Thymus (tissue), 11 donors: ENCODE measurements around the gene RAB7A. TPM values are rescaled to one million over a fixed set of nuclear protein-coding genes. Genes with fewer than 3 reads are reported as not detected.

Experiments used
- DNase-seq, 9 donors: peaks; one replicate each; pipeline ENCODE4 v3.0.0-alpha.2; 2013; ENCODE audit warnings: low spot score in 9 of 9, low read depth in 6 of 9, missing footprints in 1 of 9
- H3K27ac ChIP-seq, 2 donors: one replicate each; pipeline ENCODE4 v1.5.1; 2013; ENCODE audit warnings: control low read depth in 1 of 2, low read depth in 1 of 2, low read length in 1 of 2, mild to moderate bottlenecking in 1 of 2, moderate library complexity in 1 of 2
- H3K27me3 ChIP-seq, 2 donors: one replicate each; pipeline ENCODE4 v1.5.1; 2013; ENCODE audit warnings: low read length in 1 of 2; ENCODE audit not compliant: control insufficient read depth in 2 of 2, insufficient read depth in 1 of 2
- H3K36me3 ChIP-seq, 2 donors: one replicate each; pipeline ENCODE4 v1.5.1; 2013; ENCODE audit warnings: low read length in 1 of 2, mild to moderate bottlenecking in 1 of 2, moderate library complexity in 1 of 2; ENCODE audit not compliant: control insufficient read depth in 2 of 2, insufficient read depth in 2 of 2
- H3K4me1 ChIP-seq, 2 donors: one replicate each; pipeline ENCODE4 v1.5.1; 2013; ENCODE audit warnings: low read length in 2 of 2; ENCODE audit not compliant: control insufficient read depth in 2 of 2, insufficient read depth in 2 of 2
- H3K4me3 ChIP-seq, 2 donors: one replicate each; pipeline ENCODE4 v1.5.1; 2013; ENCODE audit warnings: low read length in 2 of 2, control low read depth in 1 of 2, mild to moderate bottlenecking in 1 of 2
- H3K9me3 ChIP-seq, 2 donors: one replicate each; pipeline ENCODE4 v1.5.1; 2013; ENCODE audit warnings: low read length in 1 of 2, mild to moderate bottlenecking in 1 of 2; ENCODE audit not compliant: control insufficient read depth in 2 of 2, insufficient read depth in 1 of 2
- WGBS: extraction: QIAGEN DNeasy Blood & Tissue Kit; methylation state at CpG from one replicate; pipeline ENCODE4 v1.1.7; 2013; 5-methylcytosine and 5-hydroxymethylcytosine counted together
- polyA plus RNA-seq: library from polyadenylated mRNA; stranded (reverse); fragments of 200-250 nt; gene quantifications from one replicate; pipeline ENCODE4 v1.2.3, GENCODE V29; 2013
- total RNA-seq: library from RNA; stranded (reverse); fragments of 120-200 nt; gene quantifications from one replicate; pipeline ENCODE4 v1.2.4, GENCODE V29; 2013
- donor health status: healthy.

Gene RAB7A
- total and polyA plus RNA-seq, 2 donors, result 42.9 to 167 TPM

DNA sequence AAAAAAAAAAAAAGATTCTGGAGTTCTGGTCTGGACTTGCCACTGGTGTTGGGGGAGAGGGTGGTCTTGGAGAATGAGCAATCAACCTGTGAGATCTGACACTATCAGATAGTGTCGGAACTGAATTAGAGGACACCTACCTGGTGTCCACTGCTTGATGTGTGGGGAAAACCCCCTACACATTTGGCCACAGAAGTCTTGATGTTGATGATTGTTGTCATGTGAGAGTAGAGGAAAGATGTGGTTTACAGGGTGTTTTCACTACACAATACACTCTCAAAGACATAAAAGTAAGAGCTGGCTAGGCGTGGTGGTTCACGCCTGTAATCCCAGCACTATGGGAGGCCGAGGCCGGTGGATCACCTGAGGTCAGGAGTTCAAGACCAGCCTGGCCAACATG is 36.9 kb upstream of the RAB7A start:
- Histone ChIP-seq H3K9me3 (no peaks in the 10 kb centered on the region), H3K27ac (no peak overlapping the region), H3K36me3 (no peaks in the 10 kb centered on the region), H3K27me3 (no peaks in the 10 kb centered on the region), H3K4me3 (no peak overlapping the region), H3K4me1 (peaks cover 4% of the 10 kb centered on the region in 2 donors)
- no peak for DNase-seq
- WGBS, result 98% methylated on average over 5 of the region's 5 CpGs

DNA sequence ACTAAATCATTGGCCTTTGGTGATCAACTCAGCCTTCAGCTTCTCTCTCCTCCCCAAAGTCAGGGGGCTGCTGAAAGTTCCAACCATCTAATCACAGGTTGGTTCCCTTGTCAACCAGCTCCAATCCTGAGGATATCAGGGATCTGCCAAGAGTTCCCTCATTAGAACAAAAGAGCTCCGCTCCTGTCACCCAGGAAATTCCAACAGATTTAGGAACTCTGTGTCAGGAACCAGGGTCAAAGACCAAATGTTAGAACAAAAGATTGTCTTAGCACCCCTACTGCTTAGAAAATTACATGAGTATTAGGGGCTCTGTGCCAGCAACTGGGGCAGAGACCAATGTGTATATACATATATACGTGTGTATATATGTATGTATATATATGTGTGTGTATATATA is 32.3 kb upstream of the RAB7A start:
- H3K36me3 ChIP-seq, result no peaks in the 10 kb centered on the region
- H3K4me1 ChIP-seq, result peaks cover 0 to 4% of the 10 kb centered on the region in 2 donors
- WGBS, result 61% methylated on average over 2 of the region's 2 CpGs
- H3K27ac ChIP-seq, result no peak overlapping the region
- H3K4me3 ChIP-seq, result no peak overlapping the region
- H3K9me3 ChIP-seq, result no peaks in the 10 kb centered on the region
- DNase-seq, result no peak
- peaks cover 0 to 8% of the 10 kb centered on the region in 2 donors for H3K27me3 ChIP-seq

DNA sequence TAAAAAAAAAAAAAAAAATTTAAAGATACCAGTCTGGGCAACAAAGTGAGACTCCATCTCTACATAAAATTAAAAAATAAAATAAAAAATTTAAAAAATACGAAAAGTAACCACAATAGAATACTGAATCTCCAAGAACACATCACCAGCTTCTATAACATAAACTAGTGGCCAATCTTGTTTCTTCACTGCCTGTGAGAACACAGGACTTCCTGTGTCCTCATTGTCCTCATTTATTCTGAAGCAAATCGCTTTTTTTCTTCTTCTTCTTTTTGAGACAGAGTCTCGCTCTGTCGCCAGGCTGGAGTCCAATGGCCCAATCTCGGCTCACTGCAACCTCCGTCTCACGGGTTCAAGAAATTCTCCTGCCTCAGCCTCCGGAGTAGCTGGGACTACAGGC is 28.6 kb upstream of the RAB7A start:
- H3K9me3 ChIP-seq, result no peaks in the 10 kb centered on the region
- DNase-seq, result no peak
- H3K27me3 ChIP-seq, result peaks cover 0 to 11% of the 10 kb centered on the region in 2 donors
- H3K4me3 ChIP-seq, result no peak overlapping the region
- no peaks in the 10 kb centered on the region for H3K36me3 ChIP-seq
- whole genome bisulfite sequencing, result 98% methylated on average over 8 of the region's 8 CpGs
- no peak overlapping the region for H3K27ac ChIP-seq
- peaks cover 0 to 6% of the 10 kb centered on the region in 2 donors for H3K4me1 ChIP-seq

DNA sequence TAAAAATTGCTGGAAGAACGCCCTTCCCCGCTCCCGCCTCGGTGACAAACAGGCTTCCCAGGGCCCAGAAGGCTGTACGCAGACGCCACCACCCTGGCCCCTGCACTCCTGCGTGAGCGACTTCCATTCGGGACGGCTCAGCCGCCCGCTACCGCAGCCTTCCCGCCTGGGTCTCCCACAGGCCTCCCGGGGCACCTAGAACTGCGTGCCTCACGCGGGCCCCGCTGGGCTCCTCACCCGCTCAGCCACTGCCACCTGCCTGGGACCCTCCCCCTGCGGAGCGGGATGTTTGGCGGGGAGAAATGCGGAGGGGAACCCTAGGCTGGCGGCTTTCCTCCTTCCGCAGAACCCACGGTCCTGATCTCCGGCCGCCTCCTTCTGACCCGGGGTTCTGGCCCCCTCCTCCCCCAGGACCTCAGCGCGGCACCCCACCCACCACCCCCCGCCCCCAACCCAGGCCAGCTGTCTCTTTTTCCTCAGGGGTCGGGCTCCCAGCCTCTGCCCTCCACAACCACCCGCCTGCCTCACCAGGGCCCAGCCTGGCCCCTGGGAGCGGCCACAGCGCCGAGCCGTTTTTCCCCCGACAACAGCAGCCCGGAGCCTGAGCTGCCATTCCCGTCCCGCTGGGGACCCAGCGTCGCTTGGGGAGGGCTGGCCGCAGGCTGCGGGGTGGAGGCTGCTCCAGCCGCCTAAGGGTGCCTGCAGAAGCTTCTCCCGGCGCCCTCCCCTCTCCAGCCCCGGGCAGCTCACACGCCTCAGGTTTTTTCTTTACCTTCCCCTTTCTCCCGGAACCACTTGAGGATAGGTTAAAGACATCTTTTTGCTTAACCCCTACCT is 27.6 kb upstream of the RAB7A start:
- Histone ChIP-seq H3K36me3 (no peaks in the 10 kb centered on the region), H3K27ac (peak overlapping the region; percentile 26 to 64), H3K9me3 (no peaks in the 10 kb centered on the region), H3K27me3 (peaks cover 0 to 11% of the 10 kb centered on the region in 2 donors), H3K4me3 (peak overlapping the region; percentile 49 to 58), H3K4me1 (peaks cover 0 to 6% of the 10 kb centered on the region in 2 donors)
- WGBS, result 3% methylated on average over 53 of the region's 53 CpGs
- DNase-seq, result peak in 1 of 9 donors; percentile 39

DNA sequence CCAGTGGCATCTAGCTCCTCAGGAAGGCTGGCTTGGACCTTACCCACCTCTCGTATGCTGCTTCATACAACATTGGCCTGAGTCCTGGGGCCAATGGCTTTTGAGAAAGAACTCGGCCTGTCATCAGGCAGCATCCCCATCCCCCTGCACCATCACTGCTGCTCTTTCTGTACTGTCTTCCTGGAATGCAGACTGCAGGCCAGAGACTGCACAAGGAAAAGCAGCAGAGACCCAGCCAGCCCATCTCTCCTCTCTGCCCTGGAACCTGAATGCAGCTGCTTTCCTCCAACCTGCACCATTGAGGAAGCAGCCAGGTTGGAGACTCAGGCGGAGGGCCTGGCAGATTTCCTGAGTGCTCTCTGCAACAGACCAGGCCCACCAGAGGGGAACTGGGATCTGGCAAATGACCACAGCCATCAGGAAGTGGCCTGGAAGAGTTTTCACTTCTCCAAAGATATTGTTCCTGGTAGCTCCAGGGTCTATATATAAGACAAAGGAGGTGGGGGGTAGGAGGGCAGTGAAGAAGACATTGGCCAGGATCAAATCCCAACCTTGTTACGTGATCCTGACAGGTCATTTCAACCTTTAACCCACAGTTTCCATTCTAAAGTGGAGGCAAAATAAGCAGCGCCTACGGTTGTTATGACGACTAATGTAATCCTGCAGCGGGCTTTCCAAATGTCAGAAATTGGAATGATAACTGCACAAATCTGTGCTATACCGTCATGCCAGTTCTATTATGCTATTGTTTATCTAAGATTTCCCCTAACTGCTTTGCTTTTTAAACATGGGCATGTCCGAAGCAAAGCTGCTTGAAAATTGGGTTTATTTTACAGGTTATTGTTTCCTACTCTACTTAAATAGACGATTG is 24.4 kb upstream of the RAB7A start:
- H3K4me1 ChIP-seq, result peaks cover 0 to 6% of the 10 kb centered on the region in 2 donors
- no peaks in the 10 kb centered on the region for H3K9me3 ChIP-seq
- H3K36me3 ChIP-seq, result no peaks in the 10 kb centered on the region
- DNase-seq, result no peak
- H3K4me3 ChIP-seq, result no peak overlapping the region
- H3K27me3 ChIP-seq, result peaks cover 0 to 11% of the 10 kb centered on the region in 2 donors
- H3K27ac ChIP-seq, result no peak overlapping the region
- WGBS, result 88% methylated on average over 11 of the region's 11 CpGs

DNA sequence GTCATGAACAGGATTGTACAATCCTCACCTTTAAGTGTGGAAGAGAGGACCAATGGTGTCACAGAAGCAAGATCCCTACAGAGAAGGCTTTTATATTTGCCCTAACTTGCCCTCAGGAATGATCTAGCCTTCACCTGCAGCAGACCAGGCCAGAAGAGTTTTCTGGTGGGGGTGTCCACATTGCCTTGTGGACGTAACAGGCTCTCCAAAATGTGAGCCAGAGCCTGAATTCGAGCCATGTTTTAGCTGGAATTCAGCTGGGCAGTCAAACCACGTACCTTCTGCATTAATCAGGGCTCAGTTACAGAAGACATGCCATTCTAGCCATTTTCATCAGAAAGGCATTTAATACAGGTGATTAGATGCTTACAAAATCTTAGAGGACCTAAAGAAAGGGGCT is 23.6 kb upstream of the RAB7A start:
- no peak overlapping the region for H3K27ac ChIP-seq
- no peaks in the 10 kb centered on the region for H3K36me3 ChIP-seq
- no peak overlapping the region for H3K4me3 ChIP-seq
- no peak for DNase-seq
- WGBS, result 91% methylated on average over 3 of the region's 3 CpGs
- H3K9me3 ChIP-seq, result no peaks in the 10 kb centered on the region
- peaks cover 0 to 11% of the 10 kb centered on the region in 2 donors for H3K27me3 ChIP-seq
- peaks cover 0 to 6% of the 10 kb centered on the region in 2 donors for H3K4me1 ChIP-seq

DNA sequence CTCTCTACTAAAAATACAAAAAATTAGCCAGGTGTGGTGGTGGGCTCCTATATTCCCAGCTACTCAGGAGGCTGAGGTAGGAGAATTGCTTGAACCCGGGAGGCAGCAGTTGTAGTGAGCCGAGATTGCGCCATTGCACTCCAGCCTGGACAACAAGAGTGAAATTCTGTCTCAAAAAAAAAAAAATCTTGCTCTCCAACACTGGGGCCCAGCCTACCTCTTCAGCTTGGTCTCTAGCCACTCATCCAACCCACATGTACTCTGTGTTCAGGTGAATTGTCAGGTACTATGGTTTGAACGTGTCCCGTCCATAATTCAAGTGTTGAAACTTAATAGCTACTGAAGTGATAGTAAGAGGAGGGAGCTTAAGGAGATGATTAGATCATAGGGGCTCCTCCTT is 22.4 kb upstream of the RAB7A start:
- no peaks in the 10 kb centered on the region for H3K9me3 ChIP-seq
- no peaks in the 10 kb centered on the region for H3K36me3 ChIP-seq
- no peak overlapping the region for H3K4me3 ChIP-seq
- H3K4me1 ChIP-seq, result peaks cover 0 to 3% of the 10 kb centered on the region in 2 donors
- WGBS, result 98% methylated on average over 5 of the region's 5 CpGs
- no peak overlapping the region for H3K27ac ChIP-seq
- DNase-seq, result no peak
- peaks cover 0 to 4% of the 10 kb centered on the region in 2 donors for H3K27me3 ChIP-seq

DNA sequence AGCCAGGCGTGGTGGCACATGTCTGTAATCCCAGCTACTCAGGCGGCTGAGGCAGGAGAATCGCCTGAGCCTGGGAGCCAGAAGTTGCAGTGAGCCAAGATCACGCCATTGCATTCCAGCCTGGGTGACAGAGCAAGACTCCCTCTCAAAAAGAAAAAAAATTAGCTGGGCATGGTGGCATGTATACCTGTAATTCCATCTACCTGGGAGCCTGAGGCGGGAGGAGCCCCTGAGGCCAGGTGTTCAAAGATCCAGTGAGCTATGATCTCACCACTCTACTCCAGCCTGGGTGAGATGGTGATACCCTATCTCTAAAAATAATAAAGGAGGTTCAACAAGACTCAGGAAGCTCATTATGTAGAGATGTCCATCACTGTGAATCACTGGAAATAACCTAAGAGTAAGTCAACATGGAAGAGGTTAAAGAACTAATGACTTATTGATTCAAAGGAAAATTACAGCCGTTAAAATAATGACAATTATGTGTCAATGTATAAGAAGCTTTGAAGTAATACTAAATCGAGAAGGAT is 19.8 kb upstream of the RAB7A start:
- no peaks in the 10 kb centered on the region for H3K4me1 ChIP-seq
- WGBS, result 96% methylated on average over 7 of the region's 7 CpGs
- no peaks in the 10 kb centered on the region for H3K9me3 ChIP-seq
- H3K4me3 ChIP-seq, result no peak overlapping the region
- H3K36me3 ChIP-seq, result no peaks in the 10 kb centered on the region
- no peak for DNase-seq
- no peak overlapping the region for H3K27ac ChIP-seq
- no peaks in the 10 kb centered on the region for H3K27me3 ChIP-seq
